ENCODE results near the gene SZT2. TPM values are rescaled to one million over a fixed set of nuclear protein-coding genes. Genes with fewer than 3 reads are reported as not detected.

Gene SZT2
- total RNA-seq, 6 experiments from 2014 or later, result 12.7 to 30.4 (median 19.2) TPM

GRCh38 chr1:43381612-43382011 is 8.1 kb upstream of the SZT2 start:
- intact Hi-C loops (cut with DNase I), result loop anchor here (10.0 kb wide), 1 partner anchor 147 kb away; no protein-coding TSS in a partner anchor
- peak in 3 of 4 donors; percentile 19 to 53 (median 29) for ATAC-seq
- DNase-seq, result no peak
- peaks cover 0 to 37% (median 22%) of the 10 kb centered on the region in 4 donors for H3K36me3 ChIP-seq
- TF ChIP-seq POLR2A (IDR thresholded peaks at IDR 0.05) (no peak), CTCF (IDR thresholded peaks at IDR 0.05) (no peak)
- H3K27me3 ChIP-seq, result no peaks in the 10 kb centered on the region
- no peaks in the 10 kb centered on the region for H3K9me3 ChIP-seq
- WGBS (ENCODE audit: insufficient coverage, low coverage, low lambda C conversion rate, missing lambda C conversion rate), result 54% methylated on average over 2 of the region's 3 CpGs
- H3K4me3 ChIP-seq, result no peak overlapping the region
- no peak overlapping the region for H3K27ac ChIP-seq
- H3K4me1 ChIP-seq, result peaks cover 0 to 4% (median 0%) of the 10 kb centered on the region in 4 donors

- ATAC-seq (peak; percentile 50 to 81 (median 68)), DNase-seq (no peak)
- WGBS (ENCODE audit: insufficient coverage, low coverage, low lambda C conversion rate, missing lambda C conversion rate), result 31% methylated on average over 4 of the region's 6 CpGs
- H3K36me3 ChIP-seq, result peaks cover 0 to 43% (median 25%) of the 10 kb centered on the region in 4 donors
- no peaks in the 10 kb centered on the region for H3K9me3 ChIP-seq
- no peak for TF ChIP-seq CTCF (IDR thresholded peaks at IDR 0.05)
- intact Hi-C loops (cut with DNase I), result loop anchor here (10.0 kb wide), 1 partner anchor 147 kb away; no protein-coding TSS in a partner anchor
- H3K27ac ChIP-seq, result no peak overlapping the region
- H3K27me3 ChIP-seq, result no peaks in the 10 kb centered on the region
- H3K4me1 ChIP-seq, result peaks cover 0 to 4% (median 0%) of the 10 kb centered on the region in 4 donors
- H3K4me3 ChIP-seq, result no peak overlapping the region
Measured at GRCh38 chr1:43382027-43382779, 7.5 kb upstream of the SZT2 start.

- H3K9me3 ChIP-seq, result no peaks in the 10 kb centered on the region
- DNase-seq (no peak), ATAC-seq (peak; percentile 47 to 63 (median 55))
- no peak overlapping the region for H3K4me3 ChIP-seq
- H3K27me3 ChIP-seq, result no peaks in the 10 kb centered on the region
- H3K4me1 ChIP-seq, result peaks cover 0 to 10% (median 3%) of the 10 kb centered on the region in 4 donors
- WGBS (ENCODE audit: insufficient coverage, low coverage, low lambda C conversion rate, missing lambda C conversion rate), result 90% methylated on average over 1 of the region's 2 CpGs
- no peak overlapping the region for H3K27ac ChIP-seq
- intact Hi-C loops (cut with DNase I), result loop anchor here (10.0 kb wide), 1 partner anchor 149 kb away; no protein-coding TSS in a partner anchor
- TF ChIP-seq POLR2A (IDR thresholded peaks at IDR 0.05) (no peak), CTCF (IDR thresholded peaks at IDR 0.05) (peak; percentile 29 to 43 (median 30))
- H3K36me3 ChIP-seq, result peaks cover 0 to 46% (median 27%) of the 10 kb centered on the region in 4 donors
Measured at GRCh38 chr1:43383449-43383848, 6.2 kb upstream of the SZT2 start.

- WGBS (ENCODE audit: insufficient coverage, low coverage, low lambda C conversion rate, missing lambda C conversion rate), result 92% methylated on average over 2 of the region's 6 CpGs
- ATAC-seq (no peak), DNase-seq (no peak)
- no peak overlapping the region for H3K4me3 ChIP-seq
- no peaks in the 10 kb centered on the region for H3K27me3 ChIP-seq
- no peak overlapping the region for H3K27ac ChIP-seq
- peaks cover 0 to 46% (median 26%) of the 10 kb centered on the region in 4 donors for H3K36me3 ChIP-seq
- H3K4me1 ChIP-seq, result peaks cover 0 to 26% (median 10%) of the 10 kb centered on the region in 4 donors
- no peak for TF ChIP-seq CTCF (IDR thresholded peaks at IDR 0.05)
- no peak for TF ChIP-seq POLR2A (IDR thresholded peaks at IDR 0.05)
- intact Hi-C loops (cut with DNase I), result loop anchor here (10.0 kb wide), 1 partner anchor 152 kb away; no protein-coding TSS in a partner anchor
- H3K9me3 ChIP-seq, result no peaks in the 10 kb centered on the region
Measured at GRCh38 chr1:43386676-43387075, 3.0 kb upstream of the SZT2 start.

All from right lobe of liver (tissue), 6 donors.